ENCODE measurements around the gene LLGL2.
A peak's percentile ranks its signal among the peaks of the same experiment; 100 is the strongest.
"Not testable (repeated sequence)": the region's sequence is repeated elsewhere in the genome, so short reads cannot be mapped to it uniquely, and the experiment has no call there.

Gene LLGL2

GRCh38 chr17:75571885-75572215, 46.4 kb downstream of the LLGL2 start:
- DNase-seq = no peak

- no peak for DNase-seq
Observed at GRCh38 chr17:75572713-75573539, 47.4 kb downstream of the LLGL2 start.

- no peak for DNase-seq
Observed at GRCh38 chr17:75573540-75573957, 48.1 kb downstream of the LLGL2 start.

- DNase-seq = no peak
Observed at GRCh38 chr17:75573994-75574393, 48.5 kb downstream of the LLGL2 start.

GRCh38 chr17:75574404-75575036, 49.0 kb downstream of the LLGL2 start:
- DNase-seq = no peak

- no peak for DNase-seq
Observed at GRCh38 chr17:75575197-75575596, 49.7 kb downstream of the LLGL2 start.

GRCh38 chr17:75575728-75576127, 50.2 kb downstream of the LLGL2 start:
- DNase-seq = no peak

GRCh38 chr17:75576661-75577060, 51.2 kb downstream of the LLGL2 start:
- no peak for DNase-seq

- peak; percentile 33 to 45 for DNase-seq
Observed at GRCh38 chr17:75581121-75581725, 55.7 kb downstream of the LLGL2 start.

GRCh38 chr17:75583197-75583596, 57.7 kb downstream of the LLGL2 start:
- not testable (repeated sequence) for DNase-seq

GRCh38 chr17:75584849-75585175, 59.3 kb downstream of the LLGL2 start:
- no peak for DNase-seq

GRCh38 chr17:75587675-75588595, 62.4 kb downstream of the LLGL2 start, which contains the start of gene MYO15B:
TSS of gene MYO15B (plus strand) at chr17:75587800. CDS start at chr17:75588058, 258 bp downstream.
- peak; percentile 54 to 60 for DNase-seq

- no peak for DNase-seq
Observed at GRCh38 chr17:75588596-75589011, 63.1 kb downstream of the LLGL2 start.

GRCh38 chr17:75589012-75589918, 63.8 kb downstream of the LLGL2 start:
- DNase-seq = peak; percentile 93 to 99

- no peak for DNase-seq
Observed at GRCh38 chr17:75589919-75590303, 64.4 kb downstream of the LLGL2 start.

GRCh38 chr17:75590314-75590761, 64.8 kb downstream of the LLGL2 start:
- DNase-seq = no peak

GRCh38 chr17:75590849-75591721, 65.6 kb downstream of the LLGL2 start:
- no peak for DNase-seq

- DNase-seq = no peak
Observed at GRCh38 chr17:75591722-75592302, 66.3 kb downstream of the LLGL2 start.

- DNase-seq = no peak
Observed at GRCh38 chr17:75592348-75593020, 67.0 kb downstream of the LLGL2 start.

GRCh38 chr17:75593430-75593829, 67.9 kb downstream of the LLGL2 start:
- not testable (repeated sequence) for DNase-seq

All from stimulated activated CD4-positive, alpha-beta T cell treated with anti-CD3 and anti-CD28 coated beads, Interleukin-4, amount 100 ng/mL, for 4 hours (primary cell).